ENCODE measurements around the gene C17orf113. TPM values are rescaled to one million over a fixed set of nuclear protein-coding genes. Genes with fewer than 3 reads are reported as not detected.
A peak's percentile ranks its signal among the peaks of the same experiment; 100 is the strongest.

The C17orf113 gene
- total and polyA plus RNA-seq, 2 experiments from 2014 or later, result 0.46 to 1.1 TPM

GRCh38 chr17:42051013-42051400, 606 bp upstream of the C17orf113 start:
- H3K27me3 ChIP-seq, result peaks cover 18% of the 10 kb centered on the region
- TF ChIP-seq EZH2phosphoT487 (IDR thresholded peaks at IDR 0.05; ENCODE audit: low read depth, severe bottlenecking, unreplicated experiment) (no peak), CTCF (IDR thresholded peaks at IDR 0.05; ENCODE audit: poor library complexity) (no peak), EZH2 (IDR thresholded peaks at IDR 0.05; ENCODE audit: borderline replicate concordance) (no peak)
- H3K79me2 ChIP-seq, result no peaks in the 10 kb centered on the region
- H3K27ac ChIP-seq, result no peak overlapping the region
- no peaks in the 10 kb centered on the region for H3K9me3 ChIP-seq (ENCODE audit: low read depth)
- H3K4me1 ChIP-seq (ENCODE audit: insufficient read depth), result peaks cover 7% of the 10 kb centered on the region
- no peaks in the 10 kb centered on the region for H4K20me1 ChIP-seq (ENCODE audit: insufficient read depth, poor library complexity, severe bottlenecking)
- peak overlapping the region; percentile 83 for H2AFZ ChIP-seq
- WGBS (ENCODE audit: low lambda C conversion rate, missing lambda C conversion rate), result 45% methylated on average over 8 of the region's 8 CpGs
- peak overlapping the region; percentile 96 for H3K4me2 ChIP-seq
- H3K4me3 ChIP-seq, result peak overlapping the region; percentile 87
- no peak for DNase-seq (ENCODE audit: low spot score)
- H3K36me3 ChIP-seq (replicated peaks; ENCODE audit: insufficient read depth, low read depth), result no peaks in the 10 kb centered on the region
- no peaks in the 10 kb centered on the region for H3K9me2 ChIP-seq (replicated peaks; ENCODE audit: insufficient read depth)

DNA sequence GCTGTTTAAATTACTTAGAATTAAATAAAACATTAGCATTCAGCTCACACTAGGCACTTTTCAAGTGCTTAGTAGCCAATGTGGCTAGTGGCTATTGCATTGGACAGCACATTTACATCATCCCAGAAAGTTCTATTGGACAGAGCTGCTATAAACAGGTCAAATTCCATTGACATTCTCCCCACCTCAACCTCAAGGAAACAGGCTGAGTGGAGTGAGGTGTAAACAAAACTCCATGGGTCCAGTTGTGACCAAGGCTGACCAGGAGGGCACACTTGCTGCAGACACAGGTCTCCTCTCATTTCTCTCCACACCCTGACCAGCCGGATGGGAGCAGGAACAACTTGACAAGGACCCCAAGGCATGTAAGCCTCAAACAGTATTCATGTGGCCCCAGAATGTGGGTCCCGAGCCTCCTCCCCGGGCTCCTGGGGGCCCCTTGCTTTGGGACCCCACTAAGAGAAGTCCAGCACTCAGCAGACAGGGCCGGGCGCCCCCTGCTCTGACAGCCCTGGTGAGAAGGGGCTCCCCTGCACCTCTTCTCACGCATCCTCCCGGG, 488 bp downstream of the C17orf113 start:
- H3K4me2 ChIP-seq, result peak overlapping the region; percentile 96
- no peaks in the 10 kb centered on the region for H4K20me1 ChIP-seq (ENCODE audit: insufficient read depth, poor library complexity, severe bottlenecking)
- TF ChIP-seq EZH2phosphoT487 (IDR thresholded peaks at IDR 0.05; ENCODE audit: low read depth, severe bottlenecking, unreplicated experiment) (no peak), EZH2 (IDR thresholded peaks at IDR 0.05; ENCODE audit: borderline replicate concordance) (no peak), CTCF (IDR thresholded peaks at IDR 0.05; ENCODE audit: poor library complexity) (no peak)
- H3K4me3 ChIP-seq, result peak overlapping the region; percentile 87
- no peaks in the 10 kb centered on the region for H3K9me2 ChIP-seq (replicated peaks; ENCODE audit: insufficient read depth)
- H3K79me2 ChIP-seq, result no peaks in the 10 kb centered on the region
- no peaks in the 10 kb centered on the region for H3K36me3 ChIP-seq (replicated peaks; ENCODE audit: insufficient read depth, low read depth)
- 4% methylated on average over 7 of the region's 7 CpGs for WGBS (ENCODE audit: low lambda C conversion rate, missing lambda C conversion rate)
- H3K27ac ChIP-seq, result peak overlapping the region; percentile 58
- H3K9me3 ChIP-seq (ENCODE audit: low read depth), result no peaks in the 10 kb centered on the region
- H2AFZ ChIP-seq, result peak overlapping the region; percentile 100
- H3K27me3 ChIP-seq, result peaks cover 18% of the 10 kb centered on the region
- DNase-seq (ENCODE audit: low spot score), result no peak
- peaks cover 7% of the 10 kb centered on the region for H3K4me1 ChIP-seq (ENCODE audit: insufficient read depth)

- no peaks in the 10 kb centered on the region for H3K36me3 ChIP-seq (replicated peaks; ENCODE audit: insufficient read depth, low read depth)
- H3K27ac ChIP-seq, result no peak overlapping the region
- peaks cover 7% of the 10 kb centered on the region for H3K4me1 ChIP-seq (ENCODE audit: insufficient read depth)
- H3K4me3 ChIP-seq, result no peak overlapping the region
- WGBS (ENCODE audit: low lambda C conversion rate, missing lambda C conversion rate), result 86% methylated on average over 12 of the region's 12 CpGs
- H3K9me2 ChIP-seq (replicated peaks; ENCODE audit: insufficient read depth), result no peaks in the 10 kb centered on the region
- no peaks in the 10 kb centered on the region for H3K27me3 ChIP-seq
- no peak overlapping the region for H3K4me2 ChIP-seq
- DNase-seq (ENCODE audit: low spot score), result no peak
- no peaks in the 10 kb centered on the region for H3K79me2 ChIP-seq
- TF ChIP-seq EZH2 (IDR thresholded peaks at IDR 0.05; ENCODE audit: borderline replicate concordance) (no peak), EZH2phosphoT487 (IDR thresholded peaks at IDR 0.05; ENCODE audit: low read depth, severe bottlenecking, unreplicated experiment) (no peak), CTCF (IDR thresholded peaks at IDR 0.05; ENCODE audit: poor library complexity) (no peak)
- H2AFZ ChIP-seq, result no peak overlapping the region
- H3K9me3 ChIP-seq (ENCODE audit: low read depth), result no peaks in the 10 kb centered on the region
- H4K20me1 ChIP-seq (ENCODE audit: insufficient read depth, poor library complexity, severe bottlenecking), result no peaks in the 10 kb centered on the region
Observed at GRCh38 chr17:42047343-42047742, 3.1 kb downstream of the C17orf113 start.
